ENCODE data around the gene TCEA2.

- no peak for TF ChIP-seq SUZ12 (IDR thresholded peaks at IDR 0.05)
- no peak for TF ChIP-seq SP1 (IDR thresholded peaks at IDR 0.05)
- TF ChIP-seq ARNT (IDR thresholded peaks at IDR 0.05) = no peak
- TF ChIP-seq FOXM1 (IDR thresholded peaks at IDR 0.05; ENCODE audit: borderline replicate concordance) = no peak
Observed at GRCh38 chr20:64071341-64072332, 8.6 kb downstream of the TCEA2 start.

Measured in HEK293T (cell line).